Muscle layer of duodenum (tissue), 2 donors: ENCODE results near the gene ANKZF1.

Experiments
- H3K27ac ChIP-seq: one replicate; pipeline ENCODE4 v1.7.0; 2013; ENCODE audit warnings: mild to moderate bottlenecking, low read length
- H3K27me3 ChIP-seq: one replicate; pipeline ENCODE4 v1.7.0; 2013; ENCODE audit warnings: low read depth, mild to moderate bottlenecking, control low read depth, low read length
- H3K36me3 ChIP-seq, 2 donors: one replicate each; pipeline ENCODE4 v1.7.0; 2013; ENCODE audit warnings: low read length in 2 of 2, control low read depth in 1 of 2, mild to moderate bottlenecking in 1 of 2; ENCODE audit not compliant: insufficient read depth in 2 of 2, control insufficient read depth in 1 of 2
- H3K4me1 ChIP-seq, 2 donors: one replicate each; pipeline ENCODE4 v1.7.0; 2013; ENCODE audit warnings: low read length in 2 of 2, mild to moderate bottlenecking in 2 of 2, control low read depth in 1 of 2, moderate library complexity in 1 of 2; ENCODE audit not compliant: insufficient read depth in 2 of 2, control insufficient read depth in 1 of 2
- H3K4me3 ChIP-seq, 2 donors: one replicate each; pipeline ENCODE4 v1.7.0; 2013; ENCODE audit warnings: low read length in 2 of 2, low read depth in 1 of 2, mild to moderate bottlenecking in 1 of 2
- H3K9me3 ChIP-seq, 2 donors: one replicate each; pipeline ENCODE4 v1.7.0; 2013; ENCODE audit warnings: low read length in 2 of 2, control low read depth in 1 of 2, mild to moderate bottlenecking in 1 of 2; ENCODE audit not compliant: control insufficient read depth in 1 of 2
- donor health status: healthy.

ANKZF1 gene

GRCh38 chr2:219218732-219219701 is 10.6 kb upstream of the ANKZF1 start, which contains the start of gene ABCB6:
Gene ABCB6 (minus strand): TSS chr2:219218958. CDS start chr2:219218673, 285 bp downstream.
- Histone ChIP-seq H3K36me3 (peaks cover 42 to 75% of the 10 kb centered on the region in 2 donors), H3K27ac (peak within 1 kb of the TSS; percentile 69), H3K9me3 (no peaks in the 10 kb centered on the region), H3K27me3 (no peaks in the 10 kb centered on the region), H3K4me1 (peaks cover 7 to 35% of the 10 kb centered on the region in 2 donors), H3K4me3 (peak within 1 kb of the TSS; percentile 60 to 75)

GRCh38 chr2:219219784-219220532 is 9.6 kb upstream of the ANKZF1 start:
- H3K4me3 ChIP-seq, result peak overlapping the region in 1 of 2 donors; percentile 75

GRCh38 chr2:219220652-219221402 is 8.8 kb upstream of the ANKZF1 start:
- H3K27ac ChIP-seq, result no peak overlapping the region
- H3K27me3 ChIP-seq, result no peaks in the 10 kb centered on the region
- H3K4me1 ChIP-seq, result peaks cover 7 to 35% of the 10 kb centered on the region in 2 donors
- no peaks in the 10 kb centered on the region for H3K9me3 ChIP-seq
- H3K36me3 ChIP-seq, result peaks cover 54 to 77% of the 10 kb centered on the region in 2 donors
- H3K4me3 ChIP-seq, result no peak overlapping the region

More at GRCh38 chr2:219219784-219220532, 9.6 kb upstream of the ANKZF1 start:
- no peaks in the 10 kb centered on the region for H3K9me3 ChIP-seq
- no peaks in the 10 kb centered on the region for H3K27me3 ChIP-seq
- peaks cover 7 to 35% of the 10 kb centered on the region in 2 donors for H3K4me1 ChIP-seq
- H3K27ac ChIP-seq, result peak overlapping the region; percentile 69
- H3K36me3 ChIP-seq, result peaks cover 47 to 76% of the 10 kb centered on the region in 2 donors

GRCh38 chr2:219221957-219222518 is 7.6 kb upstream of the ANKZF1 start:
- Histone ChIP-seq H3K9me3 (no peaks in the 10 kb centered on the region), H3K4me3 (no peak overlapping the region), H3K4me1 (peaks cover 7 to 31% of the 10 kb centered on the region in 2 donors), H3K27me3 (no peaks in the 10 kb centered on the region), H3K27ac (no peak overlapping the region), H3K36me3 (peaks cover 55 to 69% of the 10 kb centered on the region in 2 donors)

- Histone ChIP-seq H3K4me3 (no peak overlapping the region), H3K27me3 (no peaks in the 10 kb centered on the region), H3K9me3 (no peaks in the 10 kb centered on the region), H3K36me3 (peaks cover 55 to 62% of the 10 kb centered on the region in 2 donors), H3K27ac (no peak overlapping the region), H3K4me1 (peaks cover 17 to 29% of the 10 kb centered on the region in 2 donors)
These were observed 5.6 kb upstream of the ANKZF1 start for GRCh38 chr2:219223831-219224610.

- Histone ChIP-seq H3K27ac (no peak overlapping the region), H3K9me3 (no peaks in the 10 kb centered on the region), H3K27me3 (no peaks in the 10 kb centered on the region), H3K36me3 (peaks cover 55% of the 10 kb centered on the region in 2 donors), H3K4me1 (peaks cover 10 to 20% of the 10 kb centered on the region in 2 donors), H3K4me3 (no peak overlapping the region)
These were observed 4.3 kb upstream of the ANKZF1 start for GRCh38 chr2:219225350-219225749.

GRCh38 chr2:219228041-219228910 is 1.3 kb upstream of the ANKZF1 start:
- Histone ChIP-seq H3K4me1 (peaks cover 10 to 29% of the 10 kb centered on the region in 2 donors), H3K27ac (peak overlapping the region; percentile 90), H3K36me3 (peaks cover 43% of the 10 kb centered on the region in 2 donors), H3K9me3 (no peaks in the 10 kb centered on the region), H3K4me3 (peak overlapping the region; percentile 90 to 94), H3K27me3 (no peaks in the 10 kb centered on the region)

GRCh38 chr2:219228911-219229304 is 698 bp upstream of the ANKZF1 start:
- no peaks in the 10 kb centered on the region for H3K9me3 ChIP-seq
- H3K4me1 ChIP-seq, result peaks cover 10 to 29% of the 10 kb centered on the region in 2 donors
- H3K27ac ChIP-seq, result peak overlapping the region; percentile 90
- H3K4me3 ChIP-seq, result peak overlapping the region; percentile 90 to 94
- H3K27me3 ChIP-seq, result no peaks in the 10 kb centered on the region
- H3K36me3 ChIP-seq, result peaks cover 43% of the 10 kb centered on the region in 2 donors

GRCh38 chr2:219230059-219230540 is 494 bp downstream of the ANKZF1 start:
- Histone ChIP-seq H3K36me3 (peaks cover 43% of the 10 kb centered on the region in 2 donors), H3K27ac (peak overlapping the region; percentile 90), H3K9me3 (no peaks in the 10 kb centered on the region), H3K4me1 (peaks cover 10 to 29% of the 10 kb centered on the region in 2 donors), H3K4me3 (peak overlapping the region; percentile 90 to 94), H3K27me3 (no peaks in the 10 kb centered on the region)
